Colonic mucosa (tissue), 4 donors: ENCODE measurements around the gene DRG2. TPM values are rescaled to one million over a fixed set of nuclear protein-coding genes. Genes with fewer than 3 reads are reported as not detected.

Experiments
- DNase-seq: peaks from one replicate; pipeline ENCODE4 v3.0.0-alpha.2; 2020
- H3K27ac ChIP-seq: fragments of 200-600 bp; one replicate; pipeline ENCODE4 v1.8.0; 2021
- H3K27me3 ChIP-seq: fragments of 200-600 bp; one replicate; pipeline ENCODE4 v1.8.0; 2021
- H3K36me3 ChIP-seq: fragments of 200-600 bp; one replicate; pipeline ENCODE4 v1.8.0; 2021
- H3K4me1 ChIP-seq: fragments of 200-600 bp; one replicate; pipeline ENCODE4 v1.8.0; 2021; ENCODE audit warnings: mild to moderate bottlenecking
- H3K4me3 ChIP-seq: fragments of 200-600 bp; one replicate; pipeline ENCODE4 v1.8.0; 2021
- H3K9ac ChIP-seq, 2 donors: one replicate each; pipeline ENCODE4 v1.7.0; 2013; ENCODE audit warnings: control low read depth in 2 of 2, low read depth in 2 of 2, low read length in 2 of 2
- H3K9me3 ChIP-seq: fragments of 200-600 bp; one replicate; pipeline ENCODE4 v1.8.0; 2021
- intact Hi-C: fragments of 100-400 bp; cut with DNase I; formaldehyde crosslinking; loops from one replicate; pipeline ENCODE4 v1.14.1; 2022
- total RNA-seq, 2 donors: library from RNA; stranded (reverse); fragmentation: NEBNext Ultra II Directional in 1 of 2; extraction: Animal tissue kit (Norgen Biotek cat#: 25700) in 1 of 2; gene quantifications; one replicate each; pipeline ENCODE4 v1.2.1, GENCODE V29; 2021
- TF ChIP-seq, protein P1 (sequence below): fragments of 200-600 bp; IDR thresholded peaks from one replicate; pipeline ENCODE4 v1.8.0; 2022; ENCODE audit warnings: antibody characterized with exemption, mild to moderate bottlenecking
- donor health status: healthy.
- donor health status: DM: no; HTN: no; CAD: no.
- donor health status: DM: no; HTN: no; CAD: no.

DRG2 gene
- total RNA-seq, 2 donors from 2014 or later: 25.6 to 36.9 TPM

DNA sequence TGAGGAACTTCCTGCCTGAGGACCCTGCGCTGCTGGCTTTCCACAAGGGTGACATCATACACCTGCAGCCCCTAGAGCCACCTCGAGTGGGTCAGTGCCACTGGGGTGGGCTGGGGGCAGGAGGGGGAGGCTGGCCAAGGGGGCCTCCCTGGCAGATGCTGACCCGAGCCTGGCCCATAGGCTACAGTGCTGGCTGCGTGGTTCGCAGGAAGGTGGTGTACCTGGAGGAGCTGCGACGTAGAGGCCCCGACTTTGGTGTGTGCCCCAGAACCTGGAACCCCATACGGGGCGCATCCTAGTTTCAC, 69.2 kb downstream of the DRG2 start:
- peak overlapping the region in 1 of 2 donors; percentile 2 for H3K9ac ChIP-seq
- H3K4me3 ChIP-seq: no peak overlapping the region
- no peak overlapping the region for H3K27ac ChIP-seq
- TF ChIP-seq, protein P1, sequence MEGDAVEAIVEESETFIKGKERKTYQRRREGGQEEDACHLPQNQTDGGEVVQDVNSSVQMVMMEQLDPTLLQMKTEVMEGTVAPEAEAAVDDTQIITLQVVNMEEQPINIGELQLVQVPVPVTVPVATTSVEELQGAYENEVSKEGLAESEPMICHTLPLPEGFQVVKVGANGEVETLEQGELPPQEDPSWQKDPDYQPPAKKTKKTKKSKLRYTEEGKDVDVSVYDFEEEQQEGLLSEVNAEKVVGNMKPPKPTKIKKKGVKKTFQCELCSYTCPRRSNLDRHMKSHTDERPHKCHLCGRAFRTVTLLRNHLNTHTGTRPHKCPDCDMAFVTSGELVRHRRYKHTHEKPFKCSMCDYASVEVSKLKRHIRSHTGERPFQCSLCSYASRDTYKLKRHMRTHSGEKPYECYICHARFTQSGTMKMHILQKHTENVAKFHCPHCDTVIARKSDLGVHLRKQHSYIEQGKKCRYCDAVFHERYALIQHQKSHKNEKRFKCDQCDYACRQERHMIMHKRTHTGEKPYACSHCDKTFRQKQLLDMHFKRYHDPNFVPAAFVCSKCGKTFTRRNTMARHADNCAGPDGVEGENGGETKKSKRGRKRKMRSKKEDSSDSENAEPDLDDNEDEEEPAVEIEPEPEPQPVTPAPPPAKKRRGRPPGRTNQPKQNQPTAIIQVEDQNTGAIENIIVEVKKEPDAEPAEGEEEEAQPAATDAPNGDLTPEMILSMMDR: no peak
- no peaks in the 10 kb centered on the region for H3K9me3 ChIP-seq
- no peak for DNase-seq
- H3K4me1 ChIP-seq: no peaks in the 10 kb centered on the region
- H3K36me3 ChIP-seq: no peaks in the 10 kb centered on the region
- intact Hi-C loops: no loop called here
- H3K27me3 ChIP-seq: no peaks in the 10 kb centered on the region

Other genes with a start within 250 kb of the DRG2 start
- gene TOM1L2, start 115.5 kb upstream of the DRG2 start, total RNA-seq: 10 to 100 TPM; 47.6 to 68.7 TPM
- gene DRC3, start 115.1 kb upstream of the DRG2 start, total RNA-seq: 1 to 10 TPM in 1 of 2 donors, under 1 TPM in 1; 0.79 to 1.1 TPM
- gene ATPAF2, start 48.8 kb upstream of the DRG2 start, total RNA-seq: 10 to 100 TPM; 23.5 to 44.5 TPM
- gene GID4, start 48.5 kb upstream of the DRG2 start, total RNA-seq: 1 to 10 TPM; 5.2 to 8.0 TPM
- 1 to 10 TPM; 1.1 to 1.4 TPM for gene MYO15A, start 20.8 kb downstream of the DRG2 start, total RNA-seq
- gene ALKBH5, start 95.9 kb downstream of the DRG2 start, total RNA-seq: 100 to 1,000 TPM in 1 of 2 donors, 10 to 100 TPM in 1; 94.8 to 130 TPM
- 10 to 100 TPM in 1 of 2 donors, 1 to 10 TPM in 1; 7.8 to 13.1 TPM for gene LLGL1, start 137.7 kb downstream of the DRG2 start, total RNA-seq
- gene FLII, start 170.8 kb downstream of the DRG2 start, total RNA-seq: 100 to 1,000 TPM; 263 to 293 TPM
- gene MIEF2, start 172.7 kb downstream of the DRG2 start, total RNA-seq: 10 to 100 TPM; 13.2 to 15.3 TPM
- 10 to 100 TPM; 27.2 to 45.4 TPM for gene TOP3A, start 227.0 kb downstream of the DRG2 start, total RNA-seq
- gene SMCR8, start 227.3 kb downstream of the DRG2 start, total RNA-seq: 10 to 100 TPM; 20.5 to 21.4 TPM